SK-N-SH (cell line): ENCODE data around the gene SCART1. TPM values are rescaled to one million over a fixed set of nuclear protein-coding genes. Genes with fewer than 3 reads are reported as not detected.

ENCODE experiments used
- CTCF ChIA-PET: fragments of 300-600, 350-600 bp; formaldehyde crosslinking; extraction: SDS; loops from one replicate; lab custom pipeline; 2021; lab: Yijun Ruan, JAX
- POLR2A ChIA-PET: fragments of 350-600 bp; sonication (Branson Sonifier 250); formaldehyde crosslinking; extraction: SDS; loops from one replicate; lab custom pipeline; 2020; ENCODE audit warnings: antibody characterized with exemption, inconsistent platforms; lab: Yijun Ruan, JAX
- DNase-seq: peaks from one replicate; pipeline ENCODE4 v3.0.0; 2012
- H2AFZ ChIP-seq: fragments of 200-600 bp; sonication (generic); 2 replicates; pipeline ENCODE4 v1.8.1; 2016; ENCODE audit warnings: antibody characterized with exemption, mild to moderate bottlenecking, low read depth
- H3F3A ChIP-seq: fragments of 200-600 bp; sonication (generic); replicated peaks from 2 replicates; pipeline ENCODE3; 2016; ENCODE audit warnings: antibody characterized with exemption, mild to moderate bottlenecking; ENCODE audit not compliant: insufficient read depth
- H3K27ac ChIP-seq, 2 experiments: fragments of 200-500 bp in 1 of 2; fragments of 200-600 bp in 1 of 2; sonication (Bioruptor generic) in 1 of 2; sonication (generic), shearing (Covaris generic) in 1 of 2; 2 replicates each; pipeline versions ENCODE4 v1.5.1 to v1.6.1; 2014 to 2016; ENCODE audit warnings: low read depth in 2 of 2, inconsistent platforms in 1 of 2, low read length in 1 of 2, mild to moderate bottlenecking in 1 of 2, mixed read lengths in 1 of 2
- H3K27me3 ChIP-seq: fragments of 200-600 bp; sonication (generic), shearing (Covaris generic); 2 replicates; pipeline ENCODE4 v1.6.1; 2016; ENCODE audit warnings: mixed run types; ENCODE audit not compliant: insufficient read depth
- H3K36me3 ChIP-seq, 2 experiments: fragments of 200-500 bp in 1 of 2; fragments of 200-600 bp in 1 of 2; sonication (Bioruptor generic) in 1 of 2; sonication (generic) in 1 of 2; replicated peaks in 1 of 2; 2 replicates each; pipeline versions ENCODE3 to v1.5.1; 2014 to 2016; ENCODE audit warnings: low read length in 1 of 2, mild to moderate bottlenecking in 1 of 2; ENCODE audit not compliant: insufficient read depth in 2 of 2, control insufficient read depth in 1 of 2
- H3K4me1 ChIP-seq, 2 experiments: fragments of 200-500 bp in 1 of 2; fragments of 200-600 bp in 1 of 2; sonication (Bioruptor generic) in 1 of 2; sonication (generic), shearing (Covaris generic) in 1 of 2; 2 replicates each; pipeline versions ENCODE4 v1.5.1 to v1.6.1; 2014 to 2016; ENCODE audit warnings: low read depth in 1 of 2, low read length in 1 of 2, mixed run types in 1 of 2; ENCODE audit not compliant: insufficient read depth in 2 of 2, control insufficient read depth in 1 of 2
- H3K4me2 ChIP-seq: fragments of 200-600 bp; sonication (generic), shearing (Covaris generic); 2 replicates; pipeline ENCODE4 v1.6.1; 2017; ENCODE audit warnings: mixed run types
- H3K4me3 ChIP-seq, 2 experiments: fragments of 200-500 bp in 1 of 2; fragments of 200-600 bp in 1 of 2; sonication (Bioruptor generic) in 1 of 2; sonication (generic), shearing (Covaris generic) in 1 of 2; 2 replicates each; pipeline versions ENCODE4 v1.5.1 to v1.8.1; 2014 to 2016; ENCODE audit warnings: low read depth in 2 of 2, inconsistent platforms in 1 of 2, low read length in 1 of 2, mild to moderate bottlenecking in 1 of 2, mixed read lengths in 1 of 2, moderate library complexity in 1 of 2
- H3K79me2 ChIP-seq: fragments of 200-600 bp; sonication (generic); 2 replicates; pipeline ENCODE4 v1.8.1; 2017; ENCODE audit warnings: mild to moderate bottlenecking; ENCODE audit not compliant: insufficient read depth
- H3K9ac ChIP-seq: fragments of 200-600 bp; sonication (generic); 2 replicates; pipeline ENCODE4 v1.6.1; 2017; ENCODE audit warnings: mixed run types
- H3K9me2 ChIP-seq: fragments of 200-600 bp; sonication (generic); 2 replicates; pipeline ENCODE4 v1.6.1; 2017; ENCODE audit warnings: mixed run types
- H3K9me3 ChIP-seq: fragments of 200-600 bp; sonication (generic); 2 replicates; pipeline ENCODE4 v1.6.1; 2017; ENCODE audit warnings: mixed run types, mild to moderate bottlenecking, moderate library complexity
- H4K20me1 ChIP-seq: fragments of 200-600 bp; sonication (generic); 2 replicates; pipeline ENCODE4 v1.6.1; 2017; ENCODE audit warnings: mild to moderate bottlenecking, mixed run types; ENCODE audit not compliant: insufficient read depth
- CHD2 ChIP-seq: fragments of 150-350 bp; IDR thresholded peaks from 2 replicates; pipeline ENCODE4 v1.6.1; 2018; ENCODE audit warnings: low read length; ENCODE audit not compliant: partially characterized antibody
- EZH2phosphoT487 ChIP-seq: fragments of 200-600 bp; sonication (generic); IDR thresholded peaks from 2 replicates; pipeline ENCODE4 v1.6.1; 2017; ENCODE audit warnings: low read depth, mixed run types, mild to moderate bottlenecking, antibody characterized with exemption, moderate library complexity, borderline replicate concordance
- FOSL2 ChIP-seq: IDR thresholded peaks from 2 replicates; pipeline ENCODE4 v1.4.0; 2012; ENCODE audit warnings: low read depth, mild to moderate bottlenecking, moderate library complexity, borderline replicate concordance
- GABPA ChIP-seq: IDR thresholded peaks from 2 replicates; pipeline ENCODE4 v1.4.0; 2012; ENCODE audit warnings: low read depth, mild to moderate bottlenecking
- JUND ChIP-seq: IDR thresholded peaks from 2 replicates; pipeline ENCODE4 v1.4.0; 2012
- NFIC ChIP-seq: IDR thresholded peaks from 2 replicates; pipeline ENCODE4 v1.4.0; 2012; ENCODE audit warnings: borderline replicate concordance
- NRF1 ChIP-seq: IDR thresholded peaks from 2 replicates; pipeline ENCODE4 v1.6.1; 2012; ENCODE audit warnings: low read depth, mild to moderate bottlenecking, low read length
- POLR2AphosphoS5 ChIP-seq: IDR thresholded peaks from 2 replicates; pipeline ENCODE4 v1.6.1; 2012; ENCODE audit warnings: low read depth, low read length
- RCOR1 ChIP-seq: fragments of 150-350 bp; IDR thresholded peaks from 2 replicates; pipeline ENCODE4 v1.6.1; 2017; ENCODE audit warnings: antibody characterized with exemption, low read length
- RFX5 ChIP-seq: IDR thresholded peaks from 2 replicates; pipeline ENCODE4 v1.6.1; 2012; ENCODE audit warnings: mild to moderate bottlenecking, improper control_type of control experiment, low read length
- RXRA ChIP-seq: IDR thresholded peaks from 2 replicates; pipeline ENCODE4 v1.4.0; 2012; ENCODE audit warnings: low read depth, mild to moderate bottlenecking, borderline replicate concordance
- SMC3 ChIP-seq: IDR thresholded peaks from 2 replicates; pipeline ENCODE4 v1.6.1; 2012; ENCODE audit warnings: low read depth, low read length, improper control_type of control experiment
- TCF12 ChIP-seq: IDR thresholded peaks from 2 replicates; pipeline ENCODE4 v1.4.0; 2012
- TEAD4 ChIP-seq: IDR thresholded peaks from 2 replicates; pipeline ENCODE4 v1.4.0; 2012; ENCODE audit warnings: mild to moderate bottlenecking, borderline replicate concordance; ENCODE audit not compliant: insufficient read depth
- WGBS: methylation state at CpG from one replicate; pipeline ENCODE4 v1.1.6; 2017; ENCODE audit warnings: low lambda C conversion rate; 5-methylcytosine and 5-hydroxymethylcytosine counted together
- polyA plus RNA-seq, 3 experiments: library from polyadenylated mRNA; depleted of rRNA; stranded (reverse); fragments of >200 nt; gene quantifications; 2 replicates each; pipeline ENCODE4 v1.2.3, GENCODE V29; 2012
- TF ChIP-seq, protein P1 (sequence below): IDR thresholded peaks from 2 replicates; pipeline ENCODE4; 2012
- TF ChIP-seq, protein P2 (sequence below): IDR thresholded peaks from 2 replicates; pipeline ENCODE4 v1.4.0; 2012; ENCODE audit warnings: low read depth, borderline replicate concordance
- TF ChIP-seq, protein P3 (sequence below): IDR thresholded peaks from 2 replicates; pipeline ENCODE4 v1.4.0; 2012; ENCODE audit warnings: low read depth
- TF ChIP-seq, protein P4 (sequence below): IDR thresholded peaks from 2 replicates; pipeline ENCODE4 v1.6.1; 2012; ENCODE audit warnings: mild to moderate bottlenecking, low read depth, low read length, moderate library complexity

Gene SCART1
- polyA plus RNA-seq, 1 of the 3 experiments (the other 2 are of a cell fraction) = 2.1 TPM

DNA sequence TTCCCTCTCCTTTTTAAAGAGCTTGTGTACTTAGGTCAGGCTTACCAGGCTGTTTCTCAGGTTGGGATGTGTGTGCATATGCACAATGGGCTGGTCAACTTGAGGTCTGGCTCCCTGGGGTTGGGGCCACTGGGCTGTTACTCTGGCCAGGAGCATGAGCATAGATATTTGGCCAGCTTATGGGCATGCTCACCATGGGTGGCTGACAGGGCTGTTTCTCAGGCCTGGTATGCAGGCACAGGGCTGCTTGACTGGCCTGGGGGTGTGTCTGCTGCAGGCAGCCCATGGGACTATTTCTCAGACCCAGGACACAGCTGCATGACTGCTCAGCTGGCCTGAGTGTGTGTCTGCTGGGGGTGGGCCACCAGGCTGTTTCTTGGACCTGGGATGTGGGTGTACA lies 34.6 kb downstream of the SCART1 start:
- Histone ChIP-seq H4K20me1 (no peaks in the 10 kb centered on the region), H3K4me2 (no peak overlapping the region), H3K36me3 (no peaks in the 10 kb centered on the region), H2AFZ (no peak overlapping the region), H3K79me2 (no peaks in the 10 kb centered on the region), H3F3A (no peaks in the 10 kb centered on the region), H3K27me3 (no peaks in the 10 kb centered on the region), H3K4me3 (no peak overlapping the region), H3K9me2 (no peaks in the 10 kb centered on the region), H3K9me3 (peaks cover 11% of the 10 kb centered on the region; the same call in 1 of the 2 replicates), H3K9ac (no peak overlapping the region), H3K4me1 (no peaks in the 10 kb centered on the region), H3K27ac (no peak overlapping the region)
- ChIA-PET POLR2A (no interaction called here), CTCF (no interaction called here)
- DNase-seq = no peak
- TF ChIP-seq FOSL2 (no peak), NRF1 (no peak), EZH2phosphoT487 (no peak), SMC3 (no peak)
- TF ChIP-seq, protein P1, sequence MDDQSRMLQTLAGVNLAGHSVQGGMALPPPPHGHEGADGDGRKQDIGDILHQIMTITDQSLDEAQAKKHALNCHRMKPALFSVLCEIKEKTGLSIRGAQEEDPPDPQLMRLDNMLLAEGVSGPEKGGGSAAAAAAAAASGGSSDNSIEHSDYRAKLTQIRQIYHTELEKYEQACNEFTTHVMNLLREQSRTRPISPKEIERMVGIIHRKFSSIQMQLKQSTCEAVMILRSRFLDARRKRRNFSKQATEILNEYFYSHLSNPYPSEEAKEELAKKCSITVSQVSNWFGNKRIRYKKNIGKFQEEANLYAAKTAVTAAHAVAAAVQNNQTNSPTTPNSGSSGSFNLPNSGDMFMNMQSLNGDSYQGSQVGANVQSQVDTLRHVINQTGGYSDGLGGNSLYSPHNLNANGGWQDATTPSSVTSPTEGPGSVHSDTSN = no peak

DNA sequence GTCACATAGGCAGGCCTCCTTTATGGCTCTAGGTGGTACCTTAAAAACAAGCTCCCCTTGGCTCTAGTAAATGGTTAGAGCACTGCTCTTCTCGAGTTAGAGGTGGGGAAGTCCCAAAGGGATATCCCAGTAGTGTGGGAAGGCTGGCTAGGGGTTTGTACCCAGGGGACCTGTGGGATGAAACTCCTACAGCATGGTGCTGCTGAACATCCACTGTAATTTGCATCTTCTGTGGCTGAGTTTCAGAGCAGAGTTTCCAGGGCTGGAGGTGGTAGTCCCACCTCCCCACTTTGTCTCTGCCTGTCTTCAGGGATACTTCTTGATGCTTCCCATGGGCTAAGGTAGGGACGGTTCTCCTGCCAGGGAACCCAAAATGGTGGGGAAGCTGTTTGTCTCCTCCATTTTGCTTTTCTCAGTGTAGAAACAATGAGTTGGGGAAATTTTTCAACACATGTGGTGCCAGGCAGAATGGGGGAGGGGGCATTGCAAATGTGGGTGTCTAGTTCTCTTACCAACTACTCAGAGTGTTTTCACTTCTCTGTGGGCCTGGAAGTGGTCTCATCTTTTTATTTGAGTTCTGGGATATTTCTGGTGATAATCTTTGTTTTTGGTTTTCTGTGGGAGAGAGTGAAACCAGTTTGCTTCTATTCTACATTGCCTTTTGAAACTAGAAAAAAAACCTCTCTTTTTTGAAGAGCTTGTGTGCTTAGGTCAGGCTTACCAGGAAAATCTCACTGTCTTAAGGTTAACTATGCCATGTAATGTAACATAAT lies 36.3 kb downstream of the SCART1 start:
- ChIA-PET CTCF (no interaction called here), POLR2A (no interaction called here)
- Histone ChIP-seq H3K4me2 (no peak overlapping the region), H3K9me3 (peaks cover 11% of the 10 kb centered on the region; the same call in 1 of the 2 replicates), H3F3A (no peaks in the 10 kb centered on the region), H3K27me3 (no peaks in the 10 kb centered on the region), H3K4me1 (no peaks in the 10 kb centered on the region), H4K20me1 (no peaks in the 10 kb centered on the region), H3K36me3 (no peaks in the 10 kb centered on the region), H3K27ac (no peak overlapping the region), H3K9ac (no peak overlapping the region), H3K4me3 (no peak overlapping the region), H2AFZ (no peak overlapping the region), H3K9me2 (no peaks in the 10 kb centered on the region), H3K79me2 (no peaks in the 10 kb centered on the region)
- 0% methylated on average over 2 of the region's 2 CpGs for WGBS
- DNase-seq = no peak
- TF ChIP-seq JUND = no peak
- no peak for TF ChIP-seq NFIC
- no peak for TF ChIP-seq POLR2AphosphoS5
- TF ChIP-seq FOSL2 = no peak
- no peak for TF ChIP-seq GABPA
- no peak for TF ChIP-seq TCF12
- TF ChIP-seq, protein P2, sequence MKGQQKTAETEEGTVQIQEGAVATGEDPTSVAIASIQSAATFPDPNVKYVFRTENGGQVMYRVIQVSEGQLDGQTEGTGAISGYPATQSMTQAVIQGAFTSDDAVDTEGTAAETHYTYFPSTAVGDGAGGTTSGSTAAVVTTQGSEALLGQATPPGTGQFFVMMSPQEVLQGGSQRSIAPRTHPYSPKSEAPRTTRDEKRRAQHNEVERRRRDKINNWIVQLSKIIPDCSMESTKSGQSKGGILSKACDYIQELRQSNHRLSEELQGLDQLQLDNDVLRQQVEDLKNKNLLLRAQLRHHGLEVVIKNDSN = no peak
- TF ChIP-seq CHD2 = no peak
- TF ChIP-seq RXRA = no peak
- TF ChIP-seq RCOR1 = no peak
- TF ChIP-seq, protein P1 = no peak
- no peak for TF ChIP-seq EZH2phosphoT487
- TF ChIP-seq TEAD4 = no peak
- TF ChIP-seq RFX5 = no peak
- TF ChIP-seq, protein P3, sequence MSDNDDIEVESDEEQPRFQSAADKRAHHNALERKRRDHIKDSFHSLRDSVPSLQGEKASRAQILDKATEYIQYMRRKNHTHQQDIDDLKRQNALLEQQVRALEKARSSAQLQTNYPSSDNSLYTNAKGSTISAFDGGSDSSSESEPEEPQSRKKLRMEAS = no peak
- TF ChIP-seq, protein P4, sequence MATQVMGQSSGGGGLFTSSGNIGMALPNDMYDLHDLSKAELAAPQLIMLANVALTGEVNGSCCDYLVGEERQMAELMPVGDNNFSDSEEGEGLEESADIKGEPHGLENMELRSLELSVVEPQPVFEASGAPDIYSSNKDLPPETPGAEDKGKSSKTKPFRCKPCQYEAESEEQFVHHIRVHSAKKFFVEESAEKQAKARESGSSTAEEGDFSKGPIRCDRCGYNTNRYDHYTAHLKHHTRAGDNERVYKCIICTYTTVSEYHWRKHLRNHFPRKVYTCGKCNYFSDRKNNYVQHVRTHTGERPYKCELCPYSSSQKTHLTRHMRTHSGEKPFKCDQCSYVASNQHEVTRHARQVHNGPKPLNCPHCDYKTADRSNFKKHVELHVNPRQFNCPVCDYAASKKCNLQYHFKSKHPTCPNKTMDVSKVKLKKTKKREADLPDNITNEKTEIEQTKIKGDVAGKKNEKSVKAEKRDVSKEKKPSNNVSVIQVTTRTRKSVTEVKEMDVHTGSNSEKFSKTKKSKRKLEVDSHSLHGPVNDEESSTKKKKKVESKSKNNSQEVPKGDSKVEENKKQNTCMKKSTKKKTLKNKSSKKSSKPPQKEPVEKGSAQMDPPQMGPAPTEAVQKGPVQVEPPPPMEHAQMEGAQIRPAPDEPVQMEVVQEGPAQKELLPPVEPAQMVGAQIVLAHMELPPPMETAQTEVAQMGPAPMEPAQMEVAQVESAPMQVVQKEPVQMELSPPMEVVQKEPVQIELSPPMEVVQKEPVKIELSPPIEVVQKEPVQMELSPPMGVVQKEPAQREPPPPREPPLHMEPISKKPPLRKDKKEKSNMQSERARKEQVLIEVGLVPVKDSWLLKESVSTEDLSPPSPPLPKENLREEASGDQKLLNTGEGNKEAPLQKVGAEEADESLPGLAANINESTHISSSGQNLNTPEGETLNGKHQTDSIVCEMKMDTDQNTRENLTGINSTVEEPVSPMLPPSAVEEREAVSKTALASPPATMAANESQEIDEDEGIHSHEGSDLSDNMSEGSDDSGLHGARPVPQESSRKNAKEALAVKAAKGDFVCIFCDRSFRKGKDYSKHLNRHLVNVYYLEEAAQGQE = no peak
